Measurements from ENCODE around the gene RAB7A. TPM values are rescaled to one million over a fixed set of nuclear protein-coding genes. Genes with fewer than 3 reads are reported as not detected.

RAB7A gene
- total RNA-seq, 1 donor from 2014 or later = 298 TPM

DNA sequence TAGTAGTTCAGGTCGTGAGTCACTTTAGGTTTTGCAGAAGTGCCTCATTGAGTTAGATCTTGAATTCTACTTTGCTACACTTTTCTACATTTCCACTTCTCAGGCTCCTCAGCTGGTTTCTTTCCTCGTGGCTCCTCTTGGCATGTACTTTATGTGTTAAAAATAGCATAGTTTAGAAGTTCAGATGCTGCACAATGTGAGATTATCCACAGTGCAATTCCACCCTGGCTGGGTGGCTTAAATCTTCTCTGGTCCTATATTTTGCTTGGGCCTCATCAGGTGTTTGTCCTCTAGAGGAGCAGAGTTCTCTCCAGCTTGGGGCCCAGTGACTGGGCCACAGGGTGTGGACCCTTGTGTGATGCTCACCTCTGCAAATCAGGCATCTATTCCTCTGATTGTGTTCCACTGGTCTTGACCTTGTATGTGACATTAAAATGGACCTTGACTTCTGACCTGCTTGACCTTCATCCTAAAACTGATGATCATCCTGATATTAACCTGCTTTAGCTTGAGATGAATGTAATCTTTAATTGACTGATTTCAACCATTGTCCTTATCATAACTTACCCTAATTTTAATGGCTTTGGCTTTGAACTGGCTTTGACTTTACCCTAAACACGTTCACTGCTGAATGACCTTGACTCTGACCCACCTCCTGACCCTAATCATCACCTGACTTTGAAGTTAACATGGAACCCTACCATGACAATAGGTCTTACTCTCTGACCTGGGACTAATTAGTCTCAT lies 89.5 kb downstream of the RAB7A start:
- H3K4me3 Mint-ChIP-seq (ENCODE audit: unreplicated experiment) = no peak overlapping the region
- H3K9me3 Mint-ChIP-seq (ENCODE audit: unreplicated experiment) = peaks cover 10% of the 10 kb centered on the region
- TF ChIP-seq, protein P1, sequence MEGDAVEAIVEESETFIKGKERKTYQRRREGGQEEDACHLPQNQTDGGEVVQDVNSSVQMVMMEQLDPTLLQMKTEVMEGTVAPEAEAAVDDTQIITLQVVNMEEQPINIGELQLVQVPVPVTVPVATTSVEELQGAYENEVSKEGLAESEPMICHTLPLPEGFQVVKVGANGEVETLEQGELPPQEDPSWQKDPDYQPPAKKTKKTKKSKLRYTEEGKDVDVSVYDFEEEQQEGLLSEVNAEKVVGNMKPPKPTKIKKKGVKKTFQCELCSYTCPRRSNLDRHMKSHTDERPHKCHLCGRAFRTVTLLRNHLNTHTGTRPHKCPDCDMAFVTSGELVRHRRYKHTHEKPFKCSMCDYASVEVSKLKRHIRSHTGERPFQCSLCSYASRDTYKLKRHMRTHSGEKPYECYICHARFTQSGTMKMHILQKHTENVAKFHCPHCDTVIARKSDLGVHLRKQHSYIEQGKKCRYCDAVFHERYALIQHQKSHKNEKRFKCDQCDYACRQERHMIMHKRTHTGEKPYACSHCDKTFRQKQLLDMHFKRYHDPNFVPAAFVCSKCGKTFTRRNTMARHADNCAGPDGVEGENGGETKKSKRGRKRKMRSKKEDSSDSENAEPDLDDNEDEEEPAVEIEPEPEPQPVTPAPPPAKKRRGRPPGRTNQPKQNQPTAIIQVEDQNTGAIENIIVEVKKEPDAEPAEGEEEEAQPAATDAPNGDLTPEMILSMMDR (IDR thresholded peaks at IDR 0.05; ENCODE audit: partially characterized antibody, unreplicated experiment) = no peak
- H3K4me1 Mint-ChIP-seq (ENCODE audit: low read depth, unreplicated experiment) = no peaks in the 10 kb centered on the region
- H3K36me3 Mint-ChIP-seq (ENCODE audit: unreplicated experiment) = peaks cover 11% of the 10 kb centered on the region
- no peak overlapping the region for H3K27ac Mint-ChIP-seq (ENCODE audit: unreplicated experiment)
- peaks cover 2% of the 10 kb centered on the region for H3K27me3 Mint-ChIP-seq (ENCODE audit: unreplicated experiment)
- no peak for DNase-seq

DNA sequence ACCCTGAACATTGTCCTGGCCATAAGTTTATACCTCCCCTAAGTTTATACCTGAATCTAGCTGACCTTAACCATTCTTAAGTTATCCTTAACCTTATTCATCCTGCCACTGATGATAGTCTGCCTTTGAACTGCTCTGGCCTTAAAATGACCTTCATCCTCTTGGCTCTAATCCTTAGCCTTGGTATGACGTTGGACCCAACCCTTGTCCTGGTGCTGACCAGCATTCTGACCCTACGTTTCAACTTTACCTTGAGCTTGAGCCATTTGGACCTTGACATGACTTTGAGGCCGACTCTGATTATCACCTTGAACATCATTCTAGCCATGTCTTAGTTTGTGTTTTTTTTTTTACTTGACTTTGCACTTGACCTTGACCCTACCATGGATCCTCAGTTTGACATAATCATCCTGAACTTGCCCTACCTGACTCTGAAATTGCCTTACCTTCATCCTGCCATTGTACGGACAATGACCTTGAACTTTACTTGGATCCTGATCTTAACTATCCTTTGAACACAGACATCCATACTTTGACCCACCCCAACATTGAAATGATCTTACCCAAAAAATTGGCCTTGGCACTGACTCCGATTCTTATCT lies 92.3 kb downstream of the RAB7A start:
- H3K9me3 Mint-ChIP-seq (ENCODE audit: unreplicated experiment) = peaks cover 10% of the 10 kb centered on the region
- DNase-seq = no peak
- H3K4me1 Mint-ChIP-seq (ENCODE audit: low read depth, unreplicated experiment) = no peaks in the 10 kb centered on the region
- no peak overlapping the region for H3K27ac Mint-ChIP-seq (ENCODE audit: unreplicated experiment)
- TF ChIP-seq, protein P1 (IDR thresholded peaks at IDR 0.05; ENCODE audit: partially characterized antibody, unreplicated experiment) = no peak
- H3K4me3 Mint-ChIP-seq (ENCODE audit: unreplicated experiment) = no peak overlapping the region
- peaks cover 4% of the 10 kb centered on the region for H3K27me3 Mint-ChIP-seq (ENCODE audit: unreplicated experiment)
- H3K36me3 Mint-ChIP-seq (ENCODE audit: unreplicated experiment) = peaks cover 11% of the 10 kb centered on the region

DNA sequence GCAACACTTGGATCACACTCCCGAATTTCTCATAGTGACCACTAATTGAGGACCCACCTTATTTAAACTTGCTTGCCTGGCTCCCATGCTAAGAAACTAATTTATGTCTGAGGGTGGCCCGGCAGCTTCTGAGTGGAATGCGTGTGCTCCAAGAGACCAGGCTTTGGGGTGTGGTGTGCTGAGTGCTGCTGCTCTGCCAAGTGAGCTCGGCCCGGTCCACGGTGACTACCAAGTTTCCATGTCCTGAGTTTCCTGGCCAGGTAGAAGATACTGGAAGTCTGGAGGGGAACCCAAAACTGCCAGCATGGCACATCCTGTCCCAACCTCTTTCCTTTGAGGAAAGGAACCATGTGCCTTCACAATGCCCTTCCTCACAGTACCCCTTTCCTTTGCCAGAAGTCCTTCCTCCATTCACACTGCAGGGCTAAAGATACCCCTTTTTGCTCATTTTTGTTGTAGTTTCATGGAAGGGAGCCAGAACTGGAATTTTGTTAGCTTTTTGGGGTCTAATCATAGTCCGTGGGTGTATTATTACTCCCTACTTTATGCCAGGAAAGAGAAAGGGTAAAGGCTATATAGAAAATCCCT lies 94.4 kb downstream of the RAB7A start:
- H3K27ac Mint-ChIP-seq (ENCODE audit: unreplicated experiment) = no peak overlapping the region
- H3K4me3 Mint-ChIP-seq (ENCODE audit: unreplicated experiment) = no peak overlapping the region
- TF ChIP-seq, protein P1 (IDR thresholded peaks at IDR 0.05; ENCODE audit: partially characterized antibody, unreplicated experiment) = no peak
- DNase-seq = no peak
- peaks cover 14% of the 10 kb centered on the region for H3K36me3 Mint-ChIP-seq (ENCODE audit: unreplicated experiment)
- H3K27me3 Mint-ChIP-seq (ENCODE audit: unreplicated experiment) = peaks cover 4% of the 10 kb centered on the region
- H3K9me3 Mint-ChIP-seq (ENCODE audit: unreplicated experiment) = peaks cover 7% of the 10 kb centered on the region
- peaks cover 2% of the 10 kb centered on the region for H3K4me1 Mint-ChIP-seq (ENCODE audit: low read depth, unreplicated experiment)

DNA sequence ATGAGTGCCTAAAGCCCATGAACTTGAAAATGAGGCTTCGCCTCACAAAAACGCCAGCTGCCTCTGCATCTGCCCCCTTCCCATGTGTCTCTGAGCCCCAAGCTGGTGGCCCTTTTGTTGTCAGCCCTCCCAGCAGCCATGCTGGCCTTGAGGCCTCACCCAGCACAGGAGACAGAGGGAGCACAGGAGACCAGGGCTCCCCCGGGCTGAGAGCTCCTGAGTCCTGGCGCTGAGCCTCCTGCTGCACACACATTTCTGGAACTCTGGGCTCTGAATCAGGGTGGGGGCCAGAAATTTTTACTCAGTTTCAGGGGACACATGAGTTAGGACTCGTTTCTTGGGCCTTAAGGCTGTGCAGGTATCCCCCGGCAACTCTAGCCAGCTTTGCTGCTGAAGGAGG lies 97.0 kb downstream of the RAB7A start:
- peaks cover 2% of the 10 kb centered on the region for H3K4me1 Mint-ChIP-seq (ENCODE audit: low read depth, unreplicated experiment)
- H3K27ac Mint-ChIP-seq (ENCODE audit: unreplicated experiment) = no peak overlapping the region
- H3K36me3 Mint-ChIP-seq (ENCODE audit: unreplicated experiment) = peaks cover 12% of the 10 kb centered on the region
- peaks cover 5% of the 10 kb centered on the region for H3K27me3 Mint-ChIP-seq (ENCODE audit: unreplicated experiment)
- DNase-seq = peak; percentile 30
- peaks cover 4% of the 10 kb centered on the region for H3K9me3 Mint-ChIP-seq (ENCODE audit: unreplicated experiment)
- TF ChIP-seq, protein P1 (IDR thresholded peaks at IDR 0.05; ENCODE audit: partially characterized antibody, unreplicated experiment) = no peak
- no peak overlapping the region for H3K4me3 Mint-ChIP-seq (ENCODE audit: unreplicated experiment)

DNA sequence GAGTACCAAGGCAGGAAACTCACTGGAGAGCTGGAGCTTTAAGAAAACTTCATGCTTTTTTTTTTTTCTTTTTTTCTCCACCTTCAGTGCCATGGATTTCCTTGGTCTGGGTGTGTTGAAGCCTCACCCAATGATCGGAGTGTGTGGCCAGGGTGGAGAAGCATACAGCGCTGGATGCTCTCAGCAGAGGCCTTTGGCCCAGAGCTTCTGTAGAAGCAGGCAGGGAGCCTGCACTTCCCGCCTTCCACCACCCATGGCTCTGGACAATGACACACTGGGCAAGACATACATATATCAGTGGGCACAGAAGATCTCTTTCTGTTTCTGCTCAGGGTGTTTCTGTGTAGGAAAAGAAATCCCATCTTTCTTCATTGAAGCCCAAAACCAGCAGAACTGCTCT lies 97.6 kb downstream of the RAB7A start:
- Mint-ChIP-seq H3K27ac (ENCODE audit: unreplicated experiment) (no peak overlapping the region), H3K36me3 (ENCODE audit: unreplicated experiment) (peaks cover 6% of the 10 kb centered on the region), H3K4me3 (ENCODE audit: unreplicated experiment) (no peak overlapping the region)

More for the DNA sequence above, 97.6 kb downstream of the RAB7A start:
- Mint-ChIP-seq H3K9me3 (ENCODE audit: unreplicated experiment) (no peaks in the 10 kb centered on the region), H3K27me3 (ENCODE audit: unreplicated experiment) (peaks cover 5% of the 10 kb centered on the region), H3K4me1 (ENCODE audit: low read depth, unreplicated experiment) (peaks cover 2% of the 10 kb centered on the region)
- TF ChIP-seq, protein P1 (IDR thresholded peaks at IDR 0.05; ENCODE audit: partially characterized antibody, unreplicated experiment) = no peak
- DNase-seq = no peak

Measured in glutamatergic neuron (in vitro differentiated cells).